HG03139 (cell line): Measurements from ENCODE around the gene AGGF1.
"Not testable (repeated sequence)": the region's sequence is repeated elsewhere in the genome, so short reads cannot be mapped to it uniquely, and the experiment has no call there.

ENCODE experiments used
- ATAC-seq: cut with Tn5 transposase; IDR thresholded peaks from one replicate; pipeline ENCODE4 v1.9.1; 2021; ENCODE audit not compliant: unreplicated experiment

The AGGF1 gene, protein sequence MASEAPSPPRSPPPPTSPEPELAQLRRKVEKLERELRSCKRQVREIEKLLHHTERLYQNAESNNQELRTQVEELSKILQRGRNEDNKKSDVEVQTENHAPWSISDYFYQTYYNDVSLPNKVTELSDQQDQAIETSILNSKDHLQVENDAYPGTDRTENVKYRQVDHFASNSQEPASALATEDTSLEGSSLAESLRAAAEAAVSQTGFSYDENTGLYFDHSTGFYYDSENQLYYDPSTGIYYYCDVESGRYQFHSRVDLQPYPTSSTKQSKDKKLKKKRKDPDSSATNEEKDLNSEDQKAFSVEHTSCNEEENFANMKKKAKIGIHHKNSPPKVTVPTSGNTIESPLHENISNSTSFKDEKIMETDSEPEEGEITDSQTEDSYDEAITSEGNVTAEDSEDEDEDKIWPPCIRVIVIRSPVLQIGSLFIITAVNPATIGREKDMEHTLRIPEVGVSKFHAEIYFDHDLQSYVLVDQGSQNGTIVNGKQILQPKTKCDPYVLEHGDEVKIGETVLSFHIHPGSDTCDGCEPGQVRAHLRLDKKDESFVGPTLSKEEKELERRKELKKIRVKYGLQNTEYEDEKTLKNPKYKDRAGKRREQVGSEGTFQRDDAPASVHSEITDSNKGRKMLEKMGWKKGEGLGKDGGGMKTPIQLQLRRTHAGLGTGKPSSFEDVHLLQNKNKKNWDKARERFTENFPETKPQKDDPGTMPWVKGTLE

DNA sequence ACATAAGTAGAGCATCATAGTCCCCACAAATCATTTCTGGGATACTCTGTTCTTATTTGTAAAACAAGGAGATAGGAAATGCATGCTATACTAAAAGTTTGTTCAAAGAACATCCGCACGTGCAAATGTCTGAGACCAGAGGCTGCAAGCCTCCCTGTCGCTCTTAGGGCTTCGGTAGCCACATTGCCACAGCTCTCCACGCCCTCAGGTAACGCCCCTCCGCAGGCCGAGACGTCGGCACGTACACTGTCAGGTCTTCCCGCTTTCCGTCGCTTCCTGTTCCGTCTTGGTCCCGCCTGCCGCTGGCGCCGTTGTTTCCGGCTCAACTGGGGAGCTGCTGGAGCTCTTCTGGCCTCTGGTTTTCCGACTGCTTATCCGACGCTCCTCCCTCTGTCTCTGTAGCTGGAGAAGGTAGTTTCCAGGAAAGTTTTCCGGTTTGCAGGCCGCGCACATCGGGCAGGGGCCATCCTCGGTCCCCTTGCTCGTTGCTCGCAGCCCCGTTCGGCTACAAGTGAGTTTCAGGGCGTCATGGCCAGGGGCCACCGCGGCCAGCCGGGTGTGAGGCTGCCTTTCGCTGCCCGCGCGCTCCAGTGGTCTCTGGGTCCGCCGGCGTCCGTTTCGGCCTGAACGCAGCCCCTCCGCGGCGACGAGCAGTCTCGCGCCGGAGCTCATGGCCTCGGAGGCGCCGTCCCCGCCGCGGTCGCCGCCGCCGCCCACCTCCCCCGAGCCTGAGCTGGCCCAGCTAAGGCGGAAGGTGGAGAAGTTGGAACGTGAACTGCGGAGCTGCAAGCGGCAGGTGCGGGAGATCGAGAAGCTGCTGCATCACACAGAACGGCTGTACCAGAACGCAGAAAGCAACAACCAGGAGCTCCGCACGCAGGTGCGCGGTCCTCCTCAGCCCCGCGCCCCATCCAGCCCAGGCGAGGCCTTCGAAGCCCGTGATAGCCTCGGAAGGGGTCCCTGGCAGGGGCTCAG is at the start of gene AGGF1:
Gene AGGF1, plus strand, starts transcription at position 308 of the 975 bp plus-strand sequence. Its CDS starts 363 bp downstream, at position 671.
- peak; percentile 98 for ATAC-seq

DNA sequence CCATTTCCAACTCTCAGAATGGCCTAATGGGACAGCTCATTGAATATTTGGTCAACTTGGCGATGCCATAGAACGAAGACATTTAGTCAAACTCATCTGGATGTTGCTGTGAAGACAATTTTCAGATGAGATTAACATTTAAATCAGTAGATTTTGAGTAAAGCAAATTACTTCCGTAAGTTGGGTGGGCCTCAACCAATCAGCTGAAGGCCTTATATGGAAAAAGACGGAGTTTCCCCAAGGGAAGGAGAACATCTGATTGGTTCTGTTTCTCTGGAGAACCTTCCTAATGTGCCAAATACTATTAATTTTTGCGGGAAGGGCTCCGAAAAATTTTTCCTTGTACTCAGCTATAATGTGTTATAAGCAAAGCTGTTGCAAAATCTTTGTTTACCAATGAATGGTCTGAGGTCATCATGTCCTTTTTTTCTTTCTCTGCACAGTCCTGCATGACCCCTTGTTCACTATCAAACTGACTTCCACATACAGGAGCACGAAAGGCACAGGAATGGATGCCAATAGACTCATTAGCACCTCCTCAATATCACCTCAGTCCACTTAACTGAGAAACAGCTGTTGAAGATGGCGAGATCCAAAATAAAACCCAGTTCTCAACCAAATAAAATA is 49.6 kb upstream of the AGGF1 start:
- no peak for ATAC-seq

DNA sequence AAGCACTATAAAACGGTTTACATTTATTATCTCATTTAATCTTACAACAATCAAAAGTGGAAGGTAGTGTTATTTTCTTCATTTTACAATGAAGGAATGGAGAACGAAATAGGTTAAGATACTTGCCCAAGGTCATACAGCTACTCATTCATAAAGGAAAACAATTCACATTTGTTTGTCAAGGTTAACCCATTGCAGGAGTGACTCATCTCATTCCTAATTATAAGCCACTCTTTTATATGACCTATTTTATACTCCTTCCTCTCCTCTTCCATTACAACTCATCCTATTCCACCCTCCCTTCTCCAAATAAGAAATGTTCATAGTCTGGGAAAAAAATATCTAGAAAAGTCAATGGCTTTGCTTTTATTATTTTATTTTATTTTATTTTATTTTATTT is 47.8 kb upstream of the AGGF1 start:
- ATAC-seq, result no peak

DNA sequence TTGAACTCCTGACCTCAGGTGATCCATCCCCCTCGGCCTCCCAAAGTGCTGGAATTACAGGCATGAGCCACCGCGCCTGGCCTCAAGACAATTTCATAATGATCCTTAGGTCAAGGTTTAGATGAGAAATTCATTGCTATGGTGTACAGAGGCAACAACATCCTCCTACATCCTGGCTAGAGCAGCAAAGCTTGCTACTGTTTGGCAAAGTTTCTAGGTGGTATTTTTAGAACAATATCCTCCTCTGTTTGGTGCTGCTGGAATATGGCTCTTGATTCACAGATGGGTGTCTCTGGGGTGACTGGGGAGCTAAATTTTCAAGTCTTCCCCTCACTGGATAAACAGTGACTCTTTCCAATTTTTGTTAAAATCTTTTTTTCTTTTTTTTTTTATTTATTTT is 46.7 kb upstream of the AGGF1 start:
- ATAC-seq, result no peak

DNA sequence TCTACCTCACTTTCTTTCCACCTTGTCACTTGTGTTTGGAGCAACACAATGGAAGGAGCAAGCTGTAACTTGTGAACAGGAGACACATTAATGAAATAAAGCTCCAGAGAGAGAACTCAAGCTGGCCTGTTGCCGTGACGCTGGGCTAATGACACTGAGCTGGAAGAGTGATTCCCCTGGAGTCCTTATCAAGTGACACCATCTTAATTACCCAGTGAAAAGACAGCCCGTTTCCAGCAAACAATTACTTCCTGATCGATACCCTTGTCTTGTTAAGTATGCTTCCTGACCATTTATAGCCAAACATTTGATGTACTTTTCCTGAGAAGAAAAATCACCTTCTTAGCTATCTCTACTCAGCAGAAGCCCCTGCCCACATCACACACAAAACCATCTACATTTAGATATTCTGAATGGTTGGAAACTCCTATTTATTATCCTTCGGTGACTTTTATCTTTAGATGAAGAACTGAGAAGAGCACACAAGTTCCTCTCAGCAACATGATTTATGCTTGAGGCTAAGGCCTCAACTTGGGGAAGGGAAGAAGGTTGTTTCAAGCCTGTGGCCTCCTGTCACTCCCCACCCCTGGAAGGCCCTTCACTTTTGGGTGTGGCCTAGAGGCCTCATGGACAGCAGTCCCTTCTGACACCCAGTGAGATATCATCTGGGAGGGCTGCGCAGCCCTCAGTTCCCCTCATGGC is 43.2 kb upstream of the AGGF1 start:
- no peak for ATAC-seq

DNA sequence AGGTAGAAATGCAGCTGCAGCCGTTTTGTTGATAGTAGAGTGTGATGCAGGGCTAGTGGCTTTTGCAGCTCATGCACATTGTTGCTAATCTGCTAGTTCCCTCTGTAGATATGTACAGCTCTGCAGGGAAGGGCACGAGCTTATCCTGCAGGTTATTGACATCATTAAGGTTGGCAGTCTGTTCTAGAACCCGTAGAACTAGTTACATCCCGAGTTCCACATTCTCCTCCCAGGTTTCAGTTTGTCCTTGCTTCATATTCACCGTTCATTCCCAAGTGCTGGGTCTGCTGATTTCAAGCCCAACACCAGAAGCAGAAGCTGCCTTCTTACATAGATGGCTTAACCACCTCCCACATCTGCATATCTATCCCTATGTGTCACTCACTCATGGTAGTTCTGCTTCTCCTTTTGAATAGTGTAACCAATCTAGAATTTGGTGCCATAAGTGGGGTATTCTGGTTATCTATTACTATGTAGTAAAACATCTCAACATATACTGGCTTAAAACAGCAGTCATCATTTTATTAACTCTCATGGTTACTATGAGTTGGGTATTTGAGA is 39.2 kb upstream of the AGGF1 start:
- no peak for ATAC-seq

DNA sequence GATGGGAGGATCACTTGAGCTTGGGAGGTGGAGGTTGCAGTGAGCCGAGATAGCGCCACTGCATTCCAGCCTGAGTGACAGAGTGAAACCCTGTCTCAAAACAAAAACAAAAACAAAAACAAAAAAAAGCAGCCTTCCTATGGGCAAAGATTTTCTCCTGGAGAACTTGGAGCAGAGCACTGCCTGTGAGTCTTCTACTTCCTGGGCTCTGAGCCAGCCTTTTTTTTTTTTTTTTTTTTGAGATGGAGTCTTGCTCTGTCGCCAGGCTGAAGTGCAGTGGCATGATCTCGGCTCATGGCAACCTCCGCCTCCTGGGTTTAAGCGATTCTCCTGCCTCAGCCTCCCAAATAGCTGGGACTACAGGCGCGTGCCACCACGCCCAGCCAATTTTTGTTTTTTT is 36.8 kb upstream of the AGGF1 start:
- ATAC-seq, result not testable (repeated sequence)

DNA sequence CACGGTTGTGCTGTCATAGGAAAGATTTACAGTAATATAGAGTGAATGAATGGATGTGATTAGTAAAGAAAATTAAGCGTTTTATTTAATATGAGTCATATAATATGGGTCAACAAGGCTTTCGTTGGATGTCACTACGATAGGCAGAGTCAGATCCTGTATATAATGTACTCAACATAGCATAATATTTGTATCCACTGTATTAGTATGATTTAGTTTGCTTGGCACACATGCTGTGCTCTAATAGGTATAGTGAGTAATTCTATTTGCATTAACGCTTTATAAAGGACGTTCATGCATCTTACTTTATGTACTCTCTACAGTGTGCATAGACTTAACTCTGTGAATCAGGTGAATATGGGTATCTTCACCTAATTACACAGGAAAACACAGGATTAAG is 35.9 kb upstream of the AGGF1 start:
- no peak for ATAC-seq

DNA sequence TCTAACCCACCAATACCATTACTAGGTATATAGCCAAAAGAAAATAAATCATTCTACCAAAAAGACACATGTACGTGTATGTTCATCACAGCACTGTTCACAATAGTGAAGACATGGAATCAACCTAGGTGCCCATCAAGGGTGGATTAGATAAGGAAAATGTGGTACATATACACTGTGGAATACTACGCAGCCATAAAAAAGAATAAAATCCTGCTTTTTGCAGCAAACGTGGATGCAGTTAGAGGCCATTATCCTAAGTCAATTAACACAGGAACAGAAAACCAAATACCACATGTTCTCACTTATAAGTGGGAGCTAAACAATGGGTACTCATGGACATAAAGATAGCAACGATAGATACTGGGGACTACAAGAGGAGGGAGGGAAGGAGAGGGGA is 32.0 kb upstream of the AGGF1 start:
- ATAC-seq, result not testable (repeated sequence)

DNA sequence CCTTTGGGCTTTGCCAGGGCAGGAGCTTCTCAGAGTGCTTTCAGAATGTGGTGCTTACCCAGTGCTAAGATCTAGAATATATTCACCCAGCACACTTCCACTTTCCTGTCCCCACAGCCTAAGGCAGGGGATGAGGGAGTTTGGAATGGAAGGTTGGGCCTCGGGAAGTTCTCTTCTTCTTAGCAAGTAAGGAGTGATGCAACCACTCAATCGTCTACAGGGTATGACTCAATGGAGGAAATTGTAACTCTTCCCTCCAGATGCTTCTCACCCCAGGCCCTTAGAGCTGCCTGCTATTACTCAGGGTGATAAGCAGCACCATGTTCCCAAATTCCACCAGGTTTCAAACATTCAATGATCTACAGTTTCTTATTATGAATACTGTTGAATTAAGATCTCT is 30.8 kb upstream of the AGGF1 start:
- no peak for ATAC-seq

DNA sequence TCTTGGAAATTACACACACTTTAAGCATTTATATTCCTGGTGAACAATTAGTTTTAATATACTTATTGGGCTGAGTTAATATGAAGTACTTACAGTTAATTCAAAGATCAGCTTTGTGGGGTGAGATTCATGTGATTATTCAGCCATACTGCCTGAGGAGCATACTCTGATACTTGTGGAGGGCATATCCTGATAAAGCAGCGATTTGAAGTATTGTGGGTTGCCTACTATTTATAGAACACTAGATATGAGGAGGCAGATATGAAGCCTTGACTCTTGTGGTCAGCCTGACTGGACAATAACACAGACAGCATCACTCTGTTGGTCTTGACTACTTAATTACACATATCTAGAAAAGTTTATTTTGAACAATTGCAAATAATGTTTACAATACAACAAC is 27.0 kb upstream of the AGGF1 start:
- ATAC-seq, result no peak

DNA sequence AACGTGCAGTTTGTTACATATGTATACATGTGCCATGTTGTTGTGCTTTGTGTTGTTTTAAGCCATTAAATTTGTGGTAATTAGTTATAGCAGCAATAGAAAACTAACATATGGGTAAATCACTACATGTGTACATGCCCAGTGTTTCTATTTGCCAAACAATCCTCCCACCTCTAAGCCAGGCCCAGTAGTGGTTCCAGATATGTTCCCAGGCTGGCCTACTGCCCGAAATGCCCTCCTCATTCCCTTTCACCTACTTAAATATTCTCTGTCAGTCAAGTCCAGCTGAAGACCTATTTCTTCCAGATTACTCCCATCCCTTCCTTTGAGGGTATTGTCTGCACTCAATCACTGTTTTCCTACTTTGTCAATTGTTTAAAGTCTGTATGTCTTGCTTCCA is 24.1 kb upstream of the AGGF1 start:
- ATAC-seq, result no peak

DNA sequence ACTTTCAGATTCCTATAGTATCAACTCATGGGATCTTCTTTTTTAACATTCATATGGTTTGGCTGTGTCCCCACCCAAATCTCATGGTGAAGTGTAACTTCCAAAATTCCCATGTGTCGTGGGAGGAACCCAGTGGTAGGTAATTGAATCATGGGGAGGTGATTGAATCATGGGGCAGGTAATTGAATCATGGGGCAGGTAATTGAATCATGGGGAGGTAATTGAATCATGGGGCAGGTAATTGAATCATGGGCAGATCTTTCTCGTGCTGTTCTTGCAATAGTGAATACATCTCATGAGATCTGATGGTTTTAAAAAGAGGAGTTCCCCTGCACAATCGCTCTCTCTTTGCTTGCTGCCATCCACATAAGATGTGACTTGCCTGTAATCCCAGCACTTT is 21.8 kb upstream of the AGGF1 start:
- ATAC-seq, result no peak

DNA sequence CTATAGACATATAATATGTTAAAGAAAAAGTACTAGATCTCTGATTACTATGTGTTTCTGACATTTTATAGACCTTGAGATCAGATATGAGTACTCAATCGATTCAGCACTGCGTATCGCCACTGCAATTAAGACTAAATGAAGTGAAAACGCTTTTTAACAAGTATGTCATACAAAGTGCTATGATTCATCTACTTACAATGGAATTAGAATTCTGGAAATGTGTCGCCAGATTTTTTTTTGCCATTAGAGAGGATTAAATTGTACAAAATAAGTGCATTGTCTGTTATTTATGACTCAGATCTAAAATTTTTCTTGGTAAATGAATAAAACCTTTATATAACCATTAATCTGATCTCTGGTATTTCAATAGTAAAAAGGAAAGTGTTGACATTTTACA is 20.0 kb upstream of the AGGF1 start:
- ATAC-seq, result no peak

DNA sequence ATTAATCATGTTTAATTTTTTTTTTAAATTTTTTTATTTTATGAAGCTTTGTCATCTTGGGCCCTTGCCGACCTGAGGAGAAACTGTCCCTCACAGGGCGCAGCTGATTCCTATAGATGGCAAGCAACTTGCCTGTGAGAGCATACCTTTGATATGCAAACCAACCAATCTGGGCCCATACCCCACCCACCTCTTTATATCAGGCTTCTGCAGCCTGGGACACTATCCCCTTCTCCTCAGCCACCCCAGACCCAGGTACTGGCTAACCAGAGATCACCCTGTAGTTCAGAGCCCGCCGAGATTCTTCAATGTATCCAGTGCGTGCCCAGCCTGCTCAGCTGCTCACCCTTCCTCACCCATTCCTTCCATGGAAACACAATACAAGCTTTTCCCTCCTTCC is 18.7 kb upstream of the AGGF1 start:
- no peak for ATAC-seq

DNA sequence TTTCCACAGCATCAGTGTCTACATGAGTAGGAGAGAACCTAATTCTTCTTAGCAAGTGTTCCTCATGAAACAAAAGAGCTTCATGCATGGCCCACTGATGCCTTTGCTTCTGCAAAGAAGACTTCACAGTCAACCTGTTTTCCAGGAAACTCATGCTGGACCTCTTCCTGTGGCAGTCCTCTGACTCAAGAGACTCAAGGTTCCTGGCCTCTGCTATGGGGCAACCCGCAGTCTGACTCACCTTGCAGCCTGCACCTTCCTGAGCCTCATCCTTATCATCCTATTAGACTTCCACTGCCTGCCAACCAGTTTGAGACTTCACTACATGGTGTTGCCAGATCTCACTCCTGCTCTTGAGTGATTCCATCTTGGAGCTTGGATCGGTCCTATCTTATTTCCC is 17.6 kb upstream of the AGGF1 start:
- no peak for ATAC-seq

DNA sequence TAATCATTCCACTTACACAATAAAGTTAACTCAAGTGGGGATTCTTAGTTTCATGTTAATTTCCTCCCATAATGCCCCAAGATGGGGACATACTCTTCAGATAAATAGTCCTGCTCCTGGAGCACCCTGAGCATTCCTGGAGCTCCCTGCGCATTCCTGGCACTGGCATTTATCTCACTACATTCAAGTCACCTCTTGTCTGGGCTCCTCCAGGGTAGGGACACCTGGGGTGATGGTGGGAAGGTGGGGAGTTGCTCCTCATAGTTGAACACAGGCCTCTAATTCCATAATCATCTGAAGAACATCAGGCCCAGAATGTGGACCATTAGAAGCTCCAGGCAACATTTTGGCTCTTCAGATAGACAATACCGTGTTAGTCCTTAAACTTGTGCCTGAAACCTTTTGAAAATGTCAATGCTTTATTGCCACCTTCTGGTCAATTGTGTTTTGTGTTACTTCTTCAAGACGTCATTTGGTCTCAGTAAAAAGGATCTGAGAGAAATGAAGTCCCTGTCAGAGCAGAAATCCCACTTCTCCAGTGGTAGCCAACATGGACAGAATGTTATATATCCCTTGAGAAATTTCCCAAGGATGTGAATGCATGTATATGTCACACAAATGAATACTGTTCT is 14.2 kb upstream of the AGGF1 start:
- no peak for ATAC-seq

DNA sequence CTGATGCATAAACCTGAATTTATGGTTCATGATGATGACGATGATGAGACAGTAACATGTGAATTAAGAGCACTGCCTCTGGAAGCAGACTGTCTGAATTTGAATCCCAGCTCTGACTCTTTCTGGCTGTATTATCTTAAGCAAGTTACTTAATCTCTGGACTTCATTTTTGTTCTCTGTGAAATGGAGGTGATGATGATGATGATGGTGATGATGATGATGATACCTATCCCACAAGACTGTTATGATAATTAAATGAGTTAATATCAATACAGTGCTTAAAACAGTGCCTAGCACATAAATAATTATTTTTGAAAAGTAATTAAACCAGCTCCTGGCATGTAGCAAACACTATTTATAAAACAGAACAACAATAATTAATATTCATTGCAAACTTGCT is 13.2 kb upstream of the AGGF1 start:
- ATAC-seq, result no peak

DNA sequence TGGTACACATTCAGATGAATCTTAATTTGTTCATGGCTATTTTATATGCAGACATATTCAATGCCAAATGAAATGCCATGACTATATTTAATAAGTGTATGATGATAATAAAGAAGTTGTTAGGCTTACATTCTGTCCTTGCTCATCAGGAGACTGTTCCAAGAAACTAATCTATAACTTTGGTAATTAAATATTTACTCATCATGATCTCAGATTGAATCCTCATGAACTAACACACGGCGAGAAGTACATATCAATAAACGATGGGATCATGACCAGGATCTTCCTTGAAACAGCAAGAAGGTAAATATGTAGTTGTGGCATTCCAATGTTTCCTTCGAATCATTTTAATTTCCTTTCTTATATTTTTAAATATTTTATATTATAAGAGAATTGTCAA is 12.5 kb upstream of the AGGF1 start:
- ATAC-seq, result no peak
